GM19455 (cell line): ENCODE results near the gene HEMK1.
A peak's percentile ranks its signal among the peaks of the same experiment; 100 is the strongest.

Experiments
- ATAC-seq: cut with Tn5 transposase; IDR thresholded peaks from one replicate; pipeline ENCODE4 v1.9.1; 2021; ENCODE audit not compliant: unreplicated experiment

Gene HEMK1

GRCh38 chr3:50600141-50600753, 30.9 kb downstream of the HEMK1 start:
- no peak for ATAC-seq

GRCh38 chr3:50600841-50601591, 31.7 kb downstream of the HEMK1 start:
- ATAC-seq, result no peak

- ATAC-seq, result no peak
These were observed 33.4 kb downstream of the HEMK1 start for GRCh38 chr3:50602595-50603191.

- no peak for ATAC-seq
These were observed 34.2 kb downstream of the HEMK1 start for GRCh38 chr3:50603261-50604109.

- no peak for ATAC-seq
These were observed 34.8 kb downstream of the HEMK1 start for GRCh38 chr3:50604110-50604621.

GRCh38 chr3:50604628-50605588, 35.6 kb downstream of the HEMK1 start:
- ATAC-seq, result no peak

- no peak for ATAC-seq
These were observed 36.6 kb downstream of the HEMK1 start for GRCh38 chr3:50605901-50606326.

GRCh38 chr3:50606596-50606995, 37.3 kb downstream of the HEMK1 start:
- no peak for ATAC-seq

- no peak for ATAC-seq
These were observed 38.2 kb downstream of the HEMK1 start for GRCh38 chr3:50607271-50608091.

GRCh38 chr3:50608278-50608677, 39.0 kb downstream of the HEMK1 start:
- no peak for ATAC-seq

GRCh38 chr3:50609071-50609762, 39.9 kb downstream of the HEMK1 start:
- no peak for ATAC-seq

- ATAC-seq, result no peak
These were observed 40.4 kb downstream of the HEMK1 start for GRCh38 chr3:50609763-50610085.

GRCh38 chr3:50610181-50610971, 41.1 kb downstream of the HEMK1 start:
- ATAC-seq, result no peak

- ATAC-seq, result no peak
These were observed 41.7 kb downstream of the HEMK1 start for GRCh38 chr3:50610992-50611463.

- ATAC-seq, result peak; percentile 80
These were observed 42.3 kb downstream of the HEMK1 start, which contains the start of gene CISH for GRCh38 chr3:50611464-50612233. Gene CISH (minus strand): TSS chr3:50611774. CDS start chr3:50611650, 124 bp downstream.

GRCh38 chr3:50612234-50612882, 43.0 kb downstream of the HEMK1 start:
- ATAC-seq, result peak; percentile 5
